Activated T-helper 17 cell treated with anti-CD3 and anti-CD28 coated beads, Interleukin-2, amount 50 U/mL, for 72 hours (primary cell): ENCODE measurements around the gene C4BPA. TPM values are rescaled to one million over a fixed set of nuclear protein-coding genes. Genes with fewer than 3 reads are reported as not detected.

Experiments
- ATAC-seq: fragments of 150-1000 bp; cut with Tn5 transposase; replicated peaks from 2 replicates; pipeline ENCODE4 v1.10.0; 2021; ENCODE audit warnings: mild to moderate bottlenecking, moderate library complexity
- H3K27ac Mint-ChIP-seq: one replicate; pipeline ENCODE4 v1.8.0; 2022; ENCODE audit warnings: mixed read lengths
- H3K27me3 Mint-ChIP-seq: one replicate; pipeline ENCODE4 v1.8.0; 2022; ENCODE audit warnings: mixed read lengths
- H3K36me3 Mint-ChIP-seq: one replicate; pipeline ENCODE4 v1.8.0; 2022; ENCODE audit warnings: low read depth, mild to moderate bottlenecking, mixed read lengths
- H3K4me1 Mint-ChIP-seq: one replicate; pipeline ENCODE4 v1.8.0; 2022; ENCODE audit warnings: mixed read lengths
- H3K4me3 Mint-ChIP-seq: one replicate; pipeline ENCODE4 v1.8.0; 2022; ENCODE audit warnings: mild to moderate bottlenecking, mixed read lengths
- H3K9me3 Mint-ChIP-seq: one replicate; pipeline ENCODE4 v1.8.0; 2022; ENCODE audit warnings: mixed read lengths
- total RNA-seq, 2 donors: library from RNA; stranded (reverse); gene quantifications; one replicate each; pipeline ENCODE4 v1.2.3, GENCODE V29; 2022

Gene C4BPA
- total RNA-seq, 2 donors from 2014 or later = not detected

- no peak for ATAC-seq
- no peaks in the 10 kb centered on the region for H3K4me1 Mint-ChIP-seq
- H3K36me3 Mint-ChIP-seq = no peaks in the 10 kb centered on the region
- H3K4me3 Mint-ChIP-seq = no peak overlapping the region
- peaks cover 7% of the 10 kb centered on the region for H3K27me3 Mint-ChIP-seq
- H3K9me3 Mint-ChIP-seq = peaks cover 5% of the 10 kb centered on the region
- no peak overlapping the region for H3K27ac Mint-ChIP-seq
Observed at GRCh38 chr1:207156826-207157225, 52.8 kb downstream of the C4BPA start.

GRCh38 chr1:207164086-207164485, 60.1 kb downstream of the C4BPA start:
- no peak overlapping the region for H3K27ac Mint-ChIP-seq
- H3K9me3 Mint-ChIP-seq = no peaks in the 10 kb centered on the region
- H3K4me3 Mint-ChIP-seq = no peak overlapping the region
- no peaks in the 10 kb centered on the region for H3K4me1 Mint-ChIP-seq
- H3K36me3 Mint-ChIP-seq = no peaks in the 10 kb centered on the region
- no peak for ATAC-seq
- no peaks in the 10 kb centered on the region for H3K27me3 Mint-ChIP-seq

GRCh38 chr1:207172321-207172720, 68.3 kb downstream of the C4BPA start:
- H3K4me3 Mint-ChIP-seq = no peak overlapping the region
- no peak for ATAC-seq
- H3K27ac Mint-ChIP-seq = no peak overlapping the region
- no peaks in the 10 kb centered on the region for H3K4me1 Mint-ChIP-seq
- H3K27me3 Mint-ChIP-seq = peaks cover 3% of the 10 kb centered on the region
- no peaks in the 10 kb centered on the region for H3K9me3 Mint-ChIP-seq
- H3K36me3 Mint-ChIP-seq = no peaks in the 10 kb centered on the region

GRCh38 chr1:207172885-207173284, 68.9 kb downstream of the C4BPA start:
- ATAC-seq = no peak
- H3K27ac Mint-ChIP-seq = no peak overlapping the region

GRCh38 chr1:207173396-207173795, 69.4 kb downstream of the C4BPA start:
- H3K27me3 Mint-ChIP-seq = peaks cover 9% of the 10 kb centered on the region
- H3K27ac Mint-ChIP-seq = no peak overlapping the region
- ATAC-seq = no peak
- no peaks in the 10 kb centered on the region for H3K9me3 Mint-ChIP-seq
- no peak overlapping the region for H3K4me3 Mint-ChIP-seq
- H3K36me3 Mint-ChIP-seq = no peaks in the 10 kb centered on the region
- H3K4me1 Mint-ChIP-seq = no peaks in the 10 kb centered on the region

More at GRCh38 chr1:207172885-207173284, 68.9 kb downstream of the C4BPA start:
- Mint-ChIP-seq H3K9me3 (no peaks in the 10 kb centered on the region), H3K4me1 (no peaks in the 10 kb centered on the region), H3K27me3 (peaks cover 5% of the 10 kb centered on the region), H3K4me3 (no peak overlapping the region), H3K36me3 (no peaks in the 10 kb centered on the region)

GRCh38 chr1:207174913-207175312, 70.9 kb downstream of the C4BPA start:
- no peak overlapping the region for H3K27ac Mint-ChIP-seq
- no peaks in the 10 kb centered on the region for H3K36me3 Mint-ChIP-seq
- peaks cover 18% of the 10 kb centered on the region for H3K27me3 Mint-ChIP-seq
- H3K4me1 Mint-ChIP-seq = no peaks in the 10 kb centered on the region
- no peak for ATAC-seq
- no peaks in the 10 kb centered on the region for H3K9me3 Mint-ChIP-seq
- H3K4me3 Mint-ChIP-seq = no peak overlapping the region

- Mint-ChIP-seq H3K27ac (no peak overlapping the region), H3K36me3 (no peaks in the 10 kb centered on the region), H3K9me3 (no peaks in the 10 kb centered on the region), H3K4me3 (no peak overlapping the region), H3K4me1 (no peaks in the 10 kb centered on the region), H3K27me3 (peaks cover 15% of the 10 kb centered on the region)
- no peak for ATAC-seq
Observed at GRCh38 chr1:207179036-207179435, 75.0 kb downstream of the C4BPA start.

GRCh38 chr1:207181847-207182246, 77.8 kb downstream of the C4BPA start:
- Mint-ChIP-seq H3K4me3 (no peak overlapping the region), H3K27me3 (peaks cover 15% of the 10 kb centered on the region), H3K4me1 (no peaks in the 10 kb centered on the region), H3K27ac (no peak overlapping the region), H3K36me3 (no peaks in the 10 kb centered on the region), H3K9me3 (no peaks in the 10 kb centered on the region)
- no peak for ATAC-seq

- H3K27me3 Mint-ChIP-seq = no peaks in the 10 kb centered on the region
- no peak overlapping the region for H3K4me3 Mint-ChIP-seq
- H3K36me3 Mint-ChIP-seq = no peaks in the 10 kb centered on the region
- no peak for ATAC-seq
- H3K27ac Mint-ChIP-seq = no peak overlapping the region
- H3K9me3 Mint-ChIP-seq = no peaks in the 10 kb centered on the region
- peaks cover 11% of the 10 kb centered on the region for H3K4me1 Mint-ChIP-seq
Observed at GRCh38 chr1:207186503-207186902, 82.5 kb downstream of the C4BPA start.

GRCh38 chr1:207188901-207189300, 84.9 kb downstream of the C4BPA start:
- peaks cover 11% of the 10 kb centered on the region for H3K4me1 Mint-ChIP-seq
- no peak overlapping the region for H3K4me3 Mint-ChIP-seq
- no peaks in the 10 kb centered on the region for H3K9me3 Mint-ChIP-seq
- ATAC-seq = no peak
- H3K27me3 Mint-ChIP-seq = peaks cover 4% of the 10 kb centered on the region
- H3K36me3 Mint-ChIP-seq = no peaks in the 10 kb centered on the region
- H3K27ac Mint-ChIP-seq = no peak overlapping the region

- Mint-ChIP-seq H3K27me3 (peaks cover 8% of the 10 kb centered on the region), H3K27ac (no peak overlapping the region), H3K36me3 (no peaks in the 10 kb centered on the region), H3K4me1 (peaks cover 11% of the 10 kb centered on the region), H3K4me3 (no peak overlapping the region), H3K9me3 (peaks cover 4% of the 10 kb centered on the region)
- no peak for ATAC-seq
Observed at GRCh38 chr1:207191061-207191460, 87.0 kb downstream of the C4BPA start.

- H3K4me1 Mint-ChIP-seq = peaks cover 11% of the 10 kb centered on the region
- no peaks in the 10 kb centered on the region for H3K36me3 Mint-ChIP-seq
- H3K27me3 Mint-ChIP-seq = peaks cover 8% of the 10 kb centered on the region
- ATAC-seq = no peak
- no peak overlapping the region for H3K4me3 Mint-ChIP-seq
- no peak overlapping the region for H3K27ac Mint-ChIP-seq
- H3K9me3 Mint-ChIP-seq = peaks cover 4% of the 10 kb centered on the region
Observed at GRCh38 chr1:207191776-207192175, 87.7 kb downstream of the C4BPA start.

- Mint-ChIP-seq H3K4me1 (peaks cover 10% of the 10 kb centered on the region), H3K27me3 (peaks cover 14% of the 10 kb centered on the region), H3K36me3 (no peaks in the 10 kb centered on the region), H3K27ac (no peak overlapping the region), H3K4me3 (no peak overlapping the region), H3K9me3 (peaks cover 15% of the 10 kb centered on the region)
- ATAC-seq = no peak
Observed at GRCh38 chr1:207194197-207194596, 90.2 kb downstream of the C4BPA start.
